Jurkat, Clone E6-1 (cell line): ENCODE data around the gene SAMM50.

ENCODE experiments used
- DNase-seq: peaks from one replicate; pipeline ENCODE4 v3.0.0-alpha.2; 2011; ENCODE audit warnings: low read depth, low spot score
- H3K4me3 ChIP-seq: 2 replicates; pipeline ENCODE4 v1.5.1; 2011; ENCODE audit warnings: mild to moderate bottlenecking, low read length, control low read depth, moderate library complexity

SAMM50 gene

DNA sequence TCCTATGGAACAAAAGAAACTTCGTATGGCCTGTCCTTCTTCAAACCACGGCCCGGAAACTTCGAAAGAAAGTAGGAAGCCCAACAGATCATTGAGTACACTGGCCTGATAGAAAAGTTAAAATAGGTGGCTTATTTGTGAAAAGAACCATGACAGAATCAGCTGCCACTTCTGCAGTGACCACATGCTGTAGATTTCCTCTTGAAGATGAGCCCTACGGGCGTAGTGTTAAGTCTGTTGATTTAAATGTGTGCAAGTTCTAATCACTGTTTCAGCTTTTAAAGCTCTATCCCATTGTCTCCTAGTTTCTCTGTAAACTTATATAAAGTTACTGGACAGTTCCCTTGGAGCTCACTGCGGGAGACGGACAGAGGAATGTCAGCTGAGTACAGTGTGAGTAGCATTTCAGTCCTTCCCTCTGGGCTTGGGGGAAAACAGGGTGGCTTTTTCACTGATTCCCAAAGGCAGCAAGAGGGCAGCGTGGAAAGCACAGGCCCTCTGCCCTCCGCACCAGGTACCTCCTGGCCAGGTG lies 17.8 kb downstream of the SAMM50 start:
- H3K4me3 ChIP-seq = no peak overlapping the region
- DNase-seq = no peak

DNA sequence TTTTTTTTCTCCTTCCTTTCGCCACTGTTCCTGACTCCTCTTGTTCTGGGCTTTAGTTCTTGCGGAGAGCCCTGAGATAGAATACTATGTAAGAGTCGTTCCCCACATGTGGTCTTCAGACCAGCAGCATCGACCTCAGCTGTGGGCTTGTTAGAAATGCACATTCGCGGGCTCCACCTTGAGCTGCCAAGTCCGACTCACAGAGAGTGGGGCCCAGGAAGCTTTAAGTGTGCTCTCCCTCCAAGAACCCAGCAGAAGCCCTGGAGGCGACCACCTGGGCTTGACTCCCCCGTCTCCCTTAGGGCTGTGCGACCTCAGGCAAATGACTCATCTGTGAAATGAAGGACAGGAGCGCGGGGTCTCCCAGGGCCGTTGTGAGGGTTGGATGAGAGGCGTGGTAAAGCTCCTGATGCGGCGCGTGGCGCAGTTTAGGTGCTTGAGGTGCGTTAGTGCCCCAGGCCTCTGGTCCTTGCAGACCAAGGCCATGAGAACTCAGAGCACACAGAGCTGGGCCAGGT lies 18.8 kb downstream of the SAMM50 start:
- H3K4me3 ChIP-seq = no peak overlapping the region
- no peak for DNase-seq

DNA sequence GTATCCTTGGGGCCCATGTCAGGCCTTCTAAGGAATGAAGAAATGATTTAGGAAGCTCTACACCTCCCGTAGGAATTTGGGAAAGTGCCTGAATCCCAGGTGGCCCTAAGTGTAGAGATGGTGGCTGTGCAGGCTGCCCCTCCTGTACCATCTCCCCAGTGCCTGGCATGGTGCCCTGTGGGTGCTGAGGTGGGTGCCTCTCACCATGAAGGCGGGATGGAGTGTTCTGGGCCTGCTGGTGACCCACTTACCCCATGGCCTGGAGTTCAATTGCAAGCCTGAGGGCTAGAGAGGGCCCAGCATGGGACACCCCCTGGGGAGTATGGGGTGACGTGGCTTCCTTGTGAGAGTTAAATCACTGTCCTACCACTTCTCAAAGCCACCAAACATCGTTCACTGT lies 19.8 kb downstream of the SAMM50 start:
- no peak overlapping the region for H3K4me3 ChIP-seq
- no peak for DNase-seq

DNA sequence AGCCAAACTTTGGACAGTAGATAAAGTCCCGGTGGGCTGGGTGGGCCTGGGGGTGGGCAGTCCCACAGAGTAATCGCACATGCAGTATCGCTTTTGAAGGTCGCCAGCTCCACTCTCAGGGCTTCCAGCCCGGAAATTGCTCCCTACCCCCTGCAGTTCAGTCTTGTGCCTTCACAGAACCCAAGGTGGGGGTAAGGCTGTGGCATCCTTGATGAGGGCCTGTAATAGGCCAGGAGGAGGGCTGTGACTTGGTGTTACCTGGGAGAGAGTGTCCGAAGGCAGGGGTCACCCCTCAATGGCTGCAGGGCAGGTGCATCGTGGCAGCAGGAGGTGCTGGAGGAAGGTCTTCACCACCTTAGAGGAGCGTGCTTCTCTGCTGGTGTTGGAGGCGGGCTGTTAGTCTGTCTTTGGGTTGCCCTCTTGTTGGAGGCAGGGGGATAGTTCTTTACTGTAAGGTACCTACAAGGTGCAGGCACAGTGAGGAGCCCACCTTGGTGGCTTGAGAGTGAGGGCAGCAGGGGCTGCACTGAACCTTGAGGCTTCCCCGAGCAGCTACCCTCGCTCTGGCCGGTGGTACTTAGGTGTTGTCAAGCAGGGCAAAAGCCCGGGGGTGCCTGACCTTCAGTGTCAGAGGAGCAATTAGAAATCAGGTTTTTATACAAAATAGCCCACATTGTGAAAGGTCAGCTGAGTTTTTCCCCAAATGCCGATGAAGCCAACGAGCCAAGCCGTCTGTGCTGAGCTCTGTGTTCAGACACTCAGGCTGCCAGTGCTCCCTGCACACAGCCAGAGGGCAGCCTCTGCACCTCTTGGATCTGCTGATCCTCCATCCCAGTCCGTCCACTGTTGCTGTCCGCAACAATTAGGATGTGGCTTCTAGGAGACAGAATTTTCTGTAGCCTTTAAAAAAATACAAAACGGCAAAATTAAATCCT lies 21.9 kb downstream of the SAMM50 start:
- H3K4me3 ChIP-seq = no peak overlapping the region
- no peak for DNase-seq

DNA sequence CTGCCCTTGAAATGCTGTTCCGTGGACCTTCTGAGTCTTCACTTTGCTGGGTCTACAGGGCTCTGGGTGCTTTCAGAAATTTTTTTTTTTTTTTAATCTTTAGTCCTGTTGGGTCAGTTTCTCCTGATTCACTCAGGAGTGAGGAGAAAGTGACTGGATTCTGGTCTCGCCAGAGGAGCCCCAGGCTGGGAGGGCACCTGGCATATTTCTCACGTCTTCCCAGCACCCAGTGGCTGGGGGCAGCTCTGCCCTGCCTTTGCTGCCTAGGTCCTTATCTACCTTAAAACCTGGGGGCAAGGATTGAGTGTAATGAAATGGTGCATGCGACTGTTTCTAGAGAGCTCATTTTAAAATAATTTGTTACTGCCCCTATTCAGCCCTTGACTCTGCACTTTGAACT lies 23.3 kb downstream of the SAMM50 start:
- H3K4me3 ChIP-seq = no peak overlapping the region
- no peak for DNase-seq

DNA sequence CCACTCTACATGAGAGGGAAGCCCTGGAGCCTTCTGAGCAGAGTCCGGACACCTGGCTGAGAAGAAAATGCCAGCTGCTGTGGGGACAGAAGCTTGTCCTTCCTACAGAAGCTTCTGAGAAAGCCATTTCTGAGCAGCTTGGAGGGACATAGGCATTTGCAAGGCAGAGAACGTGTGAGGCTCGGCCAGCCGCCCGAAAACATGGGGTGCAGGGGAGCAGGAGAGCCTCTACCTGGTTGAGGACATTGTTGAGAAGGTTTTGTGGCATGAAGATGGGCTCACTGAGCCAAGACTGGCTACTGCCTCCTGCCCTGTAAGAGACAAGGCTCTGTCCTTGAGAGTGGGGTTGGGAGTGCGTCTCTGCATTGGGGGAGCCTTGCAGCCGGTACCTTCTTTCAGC lies 25.3 kb downstream of the SAMM50 start:
- no peak overlapping the region for H3K4me3 ChIP-seq
- DNase-seq = no peak

DNA sequence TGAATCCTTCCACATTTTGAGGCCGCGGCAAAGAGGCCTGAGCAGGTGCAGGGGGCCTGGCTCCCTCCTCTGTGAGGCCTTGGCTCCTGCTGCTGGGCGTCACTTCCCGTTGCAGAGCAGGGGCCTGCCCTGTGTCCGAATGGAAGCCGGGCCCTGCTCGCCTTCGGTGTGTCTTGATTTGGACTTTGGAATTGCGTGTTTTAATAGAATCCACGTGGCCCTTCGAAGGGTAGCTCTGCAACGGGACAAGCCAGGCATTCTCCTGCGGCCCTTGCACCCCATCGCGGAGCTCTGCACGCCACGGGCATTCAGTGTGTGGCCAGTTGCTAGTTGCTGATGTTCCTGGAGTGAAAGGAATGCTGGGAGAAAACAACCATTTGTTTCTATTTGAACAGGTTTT lies 25.8 kb downstream of the SAMM50 start:
- H3K4me3 ChIP-seq = no peak overlapping the region

DNA sequence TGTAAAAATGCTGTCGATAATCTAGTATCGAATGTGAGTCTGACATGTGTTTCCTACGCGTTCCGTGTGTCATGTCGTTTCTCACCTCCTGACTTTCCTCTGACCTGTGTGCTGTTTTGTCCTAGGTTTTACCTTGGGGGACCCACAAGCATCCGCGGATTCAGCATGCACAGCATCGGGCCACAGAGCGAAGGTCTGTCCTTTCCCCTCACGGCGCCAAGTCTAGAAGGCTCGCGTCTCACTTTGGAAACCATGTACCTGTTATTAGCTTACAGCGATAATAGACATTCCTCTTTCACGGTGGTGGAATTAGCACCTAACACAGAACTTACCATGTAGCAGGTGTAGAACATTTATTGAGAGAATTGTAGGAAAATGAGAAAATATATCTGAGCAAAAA lies 28.6 kb downstream of the SAMM50 start:
- DNase-seq = no peak
- no peak overlapping the region for H3K4me3 ChIP-seq

More for the DNA sequence above, 25.8 kb downstream of the SAMM50 start:
- DNase-seq = no peak

DNA sequence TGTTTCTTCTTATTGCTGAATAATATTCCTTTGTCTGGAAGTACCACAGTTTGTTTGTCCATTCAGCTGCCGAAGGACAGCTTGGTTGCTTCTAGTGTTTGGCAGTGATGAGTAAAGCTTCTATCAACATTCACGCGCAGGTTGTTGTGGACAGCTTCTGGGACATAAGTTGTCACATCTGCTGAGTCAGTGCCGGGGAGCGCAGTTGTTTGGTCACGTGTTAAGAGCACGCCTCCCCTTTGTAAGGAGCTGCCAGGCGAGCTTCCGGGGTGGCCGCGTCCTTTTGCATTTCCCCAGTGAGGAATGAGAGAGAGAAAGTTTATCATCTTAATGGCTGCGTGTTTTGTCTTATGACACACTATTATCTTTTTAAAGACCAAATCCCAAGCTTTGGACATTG lies 30.3 kb downstream of the SAMM50 start:
- no peak for DNase-seq
- no peak overlapping the region for H3K4me3 ChIP-seq

DNA sequence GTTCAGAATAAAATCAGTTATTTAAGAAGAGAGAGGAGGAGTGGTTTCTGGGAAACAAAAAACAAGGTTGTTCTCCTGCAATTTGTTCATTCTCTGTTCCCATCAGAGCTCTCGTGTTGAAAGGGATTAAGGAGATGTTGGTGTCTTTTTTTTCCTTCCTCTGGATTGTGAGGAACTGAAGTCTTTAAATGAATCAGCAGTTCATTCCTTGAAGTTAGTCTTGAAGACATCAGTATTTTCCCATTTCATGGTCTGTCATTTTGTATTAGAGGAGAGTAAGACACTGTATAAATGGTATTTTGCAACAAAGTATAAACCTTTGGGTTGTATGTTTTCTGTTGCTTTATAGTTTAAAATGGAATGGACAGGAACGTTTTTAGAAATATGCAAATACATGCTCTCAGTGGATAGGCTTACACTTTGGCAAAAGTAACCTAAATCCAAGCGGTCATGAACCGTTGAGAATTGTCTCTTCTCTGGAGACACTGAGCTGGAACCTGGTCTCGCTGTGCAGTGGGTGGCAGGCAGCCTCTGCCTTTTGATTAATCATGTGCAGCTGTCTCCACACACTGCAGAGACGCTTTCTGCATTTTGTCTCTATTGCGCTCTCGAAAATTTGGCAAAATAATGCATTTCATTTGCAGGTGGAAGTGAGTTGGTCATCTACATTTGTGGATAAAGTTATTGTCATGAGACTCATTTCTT lies 33.0 kb downstream of the SAMM50 start:
- DNase-seq = no peak
- no peak overlapping the region for H3K4me3 ChIP-seq

DNA sequence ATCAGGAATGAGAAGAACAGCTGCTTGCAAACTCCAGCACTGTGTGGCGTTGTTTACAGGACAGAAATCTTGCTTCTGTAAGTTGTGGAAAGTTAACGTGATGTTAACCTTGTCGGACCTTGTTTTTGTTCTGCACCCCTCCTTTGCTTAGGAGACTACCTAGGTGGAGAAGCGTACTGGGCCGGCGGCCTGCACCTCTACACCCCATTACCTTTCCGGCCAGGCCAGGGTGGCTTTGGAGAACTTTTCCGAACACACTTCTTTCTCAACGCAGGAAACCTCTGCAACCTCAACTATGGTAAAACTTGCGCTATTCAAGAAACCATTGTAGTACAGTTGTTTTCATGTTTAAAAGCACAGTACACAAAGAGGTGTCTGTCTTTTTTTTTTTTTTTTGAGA lies 33.7 kb downstream of the SAMM50 start:
- no peak for DNase-seq
- no peak overlapping the region for H3K4me3 ChIP-seq

DNA sequence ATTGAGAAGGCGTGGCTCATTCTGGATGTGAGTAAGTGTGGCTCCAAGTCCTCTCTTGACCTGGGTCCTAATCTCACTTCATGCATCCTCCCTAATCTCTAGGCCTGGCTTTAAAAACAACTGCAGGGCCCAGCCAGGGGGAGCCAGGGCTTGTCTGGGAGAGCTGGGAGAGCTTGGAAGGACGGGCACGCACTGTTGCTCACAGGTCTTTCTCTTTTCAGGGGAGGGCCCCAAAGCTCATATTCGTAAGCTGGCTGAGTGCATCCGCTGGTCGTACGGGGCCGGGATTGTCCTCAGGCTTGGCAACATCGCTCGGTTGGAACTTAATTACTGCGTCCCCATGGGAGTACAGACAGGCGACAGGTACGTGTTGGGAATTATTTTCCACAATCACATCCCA lies 34.8 kb downstream of the SAMM50 start:
- no peak for DNase-seq
- H3K4me3 ChIP-seq = no peak overlapping the region

DNA sequence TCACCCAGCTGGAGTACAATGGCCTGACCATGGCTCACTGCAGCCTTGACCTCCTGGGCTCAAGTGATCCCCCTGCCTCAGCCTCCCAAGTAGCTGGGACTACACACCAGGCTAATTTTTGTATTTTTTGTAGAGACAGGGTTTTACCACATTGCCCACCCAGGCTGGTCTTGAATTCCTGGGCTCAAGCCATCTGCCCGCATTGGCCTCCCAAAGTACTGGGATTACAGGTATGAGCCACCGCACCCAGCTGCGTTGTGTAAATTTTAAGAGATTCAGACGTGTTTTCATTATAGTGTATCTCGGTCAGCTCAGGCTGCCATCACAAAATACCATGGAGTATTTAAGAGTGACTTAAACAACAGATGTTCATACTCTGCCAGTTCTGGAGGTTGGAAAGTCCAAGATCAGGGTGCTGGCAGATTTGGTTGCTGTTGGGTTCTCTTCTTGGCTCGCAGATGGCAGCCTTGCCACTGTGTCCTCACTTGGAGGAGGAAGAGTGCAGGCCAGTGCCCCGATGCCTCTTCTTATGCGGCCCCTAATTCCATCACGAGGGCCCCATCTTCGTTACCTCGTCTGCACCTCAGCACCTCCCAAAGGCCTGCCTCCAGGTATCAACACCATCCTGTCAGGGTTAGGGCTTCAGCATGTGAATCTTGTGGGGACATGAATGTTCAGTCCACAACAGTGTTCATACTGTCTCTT lies 36.2 kb downstream of the SAMM50 start:
- no peak for DNase-seq
- H3K4me3 ChIP-seq = no peak overlapping the region

DNA sequence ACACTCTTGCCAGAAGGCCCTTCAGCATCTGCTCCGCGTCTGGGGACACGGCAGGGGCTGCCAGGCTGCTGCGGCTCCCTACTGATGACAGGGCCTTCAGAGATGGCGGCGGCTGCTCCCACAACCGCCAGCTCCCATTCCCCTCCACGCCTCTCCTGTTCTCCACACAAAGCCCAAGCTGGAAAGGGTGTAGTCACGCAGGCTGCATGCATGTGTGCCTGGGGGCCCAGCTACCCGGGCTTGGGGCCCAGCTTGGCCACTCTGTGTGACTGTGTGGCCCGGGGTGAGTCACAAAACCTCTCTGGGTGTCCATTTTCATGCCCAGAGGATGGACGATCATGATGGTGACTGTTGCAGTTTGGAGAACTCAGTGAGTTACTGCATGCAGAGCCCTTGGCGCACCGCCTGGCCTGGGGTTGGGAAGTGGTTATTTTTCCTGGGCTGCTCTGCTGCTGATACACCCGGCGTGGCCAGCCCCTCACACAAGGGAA lies 37.1 kb downstream of the SAMM50 start:
- no peak overlapping the region for H3K4me3 ChIP-seq
- DNase-seq = no peak

DNA sequence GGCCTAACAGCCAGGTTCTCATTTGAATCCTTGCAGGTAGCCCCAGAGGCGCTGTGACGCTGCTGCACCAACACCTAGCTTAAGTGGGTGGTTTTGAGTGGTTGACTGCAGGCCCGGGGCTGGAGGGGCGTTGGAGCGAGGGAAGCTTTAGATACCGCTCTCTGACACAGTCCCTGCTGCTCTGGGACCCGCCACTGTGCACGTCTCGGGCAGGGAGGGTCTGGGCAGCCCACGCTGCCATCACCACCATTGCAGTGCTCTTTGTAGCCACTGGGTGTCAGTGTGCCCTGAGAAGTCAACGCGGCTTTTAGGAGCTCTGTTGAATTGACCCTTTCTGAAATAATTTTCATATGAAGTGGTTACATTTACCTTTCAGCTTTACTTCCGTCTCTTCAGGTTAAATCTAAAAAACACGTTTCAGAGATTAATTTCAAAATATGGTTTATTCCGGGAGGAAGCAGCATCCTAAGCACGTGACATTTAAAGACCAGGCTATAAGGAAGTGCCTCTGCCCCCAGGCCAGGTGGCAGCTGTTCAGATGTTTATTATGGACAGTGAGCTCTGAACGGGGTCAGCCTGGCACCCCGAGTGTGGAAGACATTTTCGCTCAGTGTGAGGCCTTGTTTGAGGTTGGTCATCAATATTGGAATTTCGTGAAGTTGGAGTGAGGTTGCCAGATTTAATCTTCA lies 38.0 kb downstream of the SAMM50 start:
- peak; percentile 47 for DNase-seq
- no peak overlapping the region for H3K4me3 ChIP-seq

DNA sequence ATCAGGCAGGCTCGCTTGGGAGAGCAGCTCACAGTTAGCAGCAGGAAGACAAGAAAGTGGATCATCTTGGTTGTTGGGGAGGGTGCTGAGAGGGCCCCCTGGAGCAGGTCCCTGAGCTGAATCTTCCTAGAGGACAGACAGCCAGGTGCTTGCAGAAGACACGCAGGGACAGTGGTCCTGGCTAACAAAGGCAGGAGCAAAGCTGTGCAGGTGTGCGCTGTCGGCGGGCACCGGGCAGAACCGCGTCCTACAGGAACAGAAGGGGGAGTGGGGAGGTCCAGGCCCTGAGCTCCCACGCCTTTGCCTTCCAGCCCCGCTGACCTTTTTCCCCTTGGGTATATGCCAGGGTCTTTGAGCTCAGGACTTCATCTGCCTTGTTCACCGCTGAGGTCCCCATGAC lies 38.8 kb downstream of the SAMM50 start:
- DNase-seq = no peak
- no peak overlapping the region for H3K4me3 ChIP-seq

DNA sequence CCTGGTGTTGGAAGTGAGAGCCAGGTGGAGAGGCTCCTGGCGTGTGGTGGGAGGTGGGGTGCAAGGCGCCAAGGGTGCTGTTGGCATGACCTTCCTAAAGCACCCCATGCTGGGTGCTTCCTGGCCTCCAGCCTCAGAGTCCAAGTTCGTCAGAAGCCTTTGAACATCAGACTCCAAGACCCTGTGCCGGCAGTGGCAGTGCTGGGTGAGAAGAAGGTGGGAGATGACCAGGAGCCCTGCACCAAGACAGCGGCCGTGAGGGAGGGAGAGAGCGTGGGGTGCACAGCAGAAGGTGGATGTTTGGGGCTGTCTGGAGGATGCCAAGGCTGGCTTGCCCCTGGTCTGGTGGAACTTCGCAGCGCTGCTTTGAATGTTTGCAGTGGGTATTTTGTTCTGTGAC lies 39.2 kb downstream of the SAMM50 start:
- no peak for DNase-seq
- no peak overlapping the region for H3K4me3 ChIP-seq

DNA sequence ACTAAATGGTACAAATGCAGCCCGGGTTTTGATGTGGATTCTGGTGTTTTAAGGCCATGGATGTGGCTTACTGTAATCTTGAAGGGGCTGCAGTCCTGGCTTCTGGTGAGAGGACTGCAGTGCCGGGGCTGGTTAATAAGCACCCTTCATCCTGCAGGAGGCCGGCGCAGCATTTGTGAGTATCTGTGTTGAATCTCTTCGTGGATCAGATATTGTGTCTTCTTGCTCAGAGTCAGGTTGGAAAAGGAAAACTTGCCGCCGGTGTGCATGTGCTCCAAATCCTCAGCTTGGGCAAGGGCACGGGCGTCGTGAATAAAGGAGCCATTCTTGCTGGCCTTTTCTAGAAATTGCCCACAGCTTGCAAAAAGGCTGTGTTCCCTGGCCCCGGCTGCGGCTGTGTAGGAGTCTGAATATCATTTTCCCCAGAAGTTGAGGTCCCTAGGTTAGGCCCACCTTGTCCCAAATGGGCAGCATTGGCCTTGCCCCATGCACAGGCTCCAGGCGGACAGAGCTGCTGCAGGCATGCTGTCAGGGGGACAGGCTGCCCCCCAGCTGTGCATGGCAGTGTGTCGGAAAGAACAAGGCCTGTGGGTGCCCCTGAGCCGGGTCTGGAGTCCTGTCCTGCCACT lies 39.9 kb downstream of the SAMM50 start:
- DNase-seq = no peak
- no peak overlapping the region for H3K4me3 ChIP-seq
